HG03280 (cell line): ENCODE measurements around the gene WDR33.

ENCODE experiments used
- ATAC-seq: cut with Tn5 transposase; IDR thresholded peaks from one replicate; pipeline ENCODE4 v1.9.1; 2021; ENCODE audit warnings: mild to moderate bottlenecking, moderate library complexity; ENCODE audit not compliant: unreplicated experiment

The WDR33 gene

DNA sequence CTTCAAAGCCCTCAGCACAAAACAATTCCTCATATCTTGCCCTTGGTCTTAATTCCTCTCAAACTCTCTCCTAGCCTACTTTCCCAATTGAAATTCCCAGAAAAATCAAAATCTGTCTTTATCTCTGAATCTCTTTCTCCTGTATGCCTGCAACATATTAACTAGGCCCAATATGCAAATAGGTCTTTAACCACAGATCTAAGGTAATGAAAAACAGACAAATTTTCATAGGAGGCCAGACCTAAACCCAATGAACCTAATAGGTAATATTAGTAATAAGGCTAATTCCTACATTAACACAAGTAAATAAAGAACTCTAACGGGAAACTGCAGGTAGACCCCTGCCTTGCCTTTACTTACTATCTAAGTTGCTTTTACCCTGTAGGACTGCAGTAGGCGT is 41.4 kb downstream of the WDR33 start:
- no peak for ATAC-seq

DNA sequence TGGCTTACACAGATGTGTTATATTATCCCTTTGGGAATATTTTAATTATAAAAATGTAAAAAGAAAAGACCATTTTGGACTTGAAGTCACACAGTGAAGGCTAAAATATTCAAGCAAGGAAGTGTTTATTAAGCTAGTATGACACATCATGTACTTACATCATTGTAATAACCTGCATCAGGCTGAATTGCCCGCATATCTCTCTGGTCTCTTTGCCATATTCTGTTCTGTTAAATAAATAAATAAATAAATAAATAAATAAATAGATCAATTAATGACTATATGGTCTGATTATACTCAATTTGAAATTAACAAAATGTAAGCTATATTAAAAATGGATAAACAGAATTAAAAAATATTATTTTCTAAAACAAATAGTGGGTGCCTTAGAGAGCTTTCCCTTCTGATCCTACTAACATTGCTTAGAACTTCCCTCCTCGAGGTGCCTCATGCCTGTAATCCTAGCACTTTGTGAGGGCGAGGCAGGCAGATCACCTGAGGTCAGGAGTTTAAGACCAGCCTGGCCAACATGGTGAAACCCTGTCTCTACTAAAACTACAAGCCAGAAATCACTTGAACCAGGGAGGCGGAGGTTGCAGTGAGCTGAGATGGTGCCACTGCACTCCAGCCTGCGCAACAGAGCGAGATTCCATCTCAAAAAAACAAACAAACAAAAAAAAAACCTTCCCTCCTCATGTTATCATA is 42.0 kb downstream of the WDR33 start:
- no peak for ATAC-seq

DNA sequence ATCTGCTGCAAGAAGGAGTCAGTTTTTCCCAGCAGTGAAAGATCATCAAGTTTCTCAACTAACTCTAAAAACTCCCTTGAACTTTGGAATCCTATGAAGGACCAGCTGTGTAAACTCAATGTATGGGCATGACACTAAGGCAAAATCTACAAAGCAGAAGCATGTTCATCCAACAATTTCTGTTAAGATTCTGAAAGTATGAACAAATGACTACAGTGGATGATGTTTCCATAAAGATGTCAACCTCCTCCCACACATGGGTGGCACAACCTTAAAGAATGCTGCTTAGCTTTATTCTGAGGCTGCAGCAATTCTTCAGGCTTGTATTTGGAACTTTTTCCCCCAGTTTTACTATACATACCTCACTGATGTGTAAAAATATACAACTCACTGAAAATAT is 47.2 kb downstream of the WDR33 start:
- no peak for ATAC-seq

DNA sequence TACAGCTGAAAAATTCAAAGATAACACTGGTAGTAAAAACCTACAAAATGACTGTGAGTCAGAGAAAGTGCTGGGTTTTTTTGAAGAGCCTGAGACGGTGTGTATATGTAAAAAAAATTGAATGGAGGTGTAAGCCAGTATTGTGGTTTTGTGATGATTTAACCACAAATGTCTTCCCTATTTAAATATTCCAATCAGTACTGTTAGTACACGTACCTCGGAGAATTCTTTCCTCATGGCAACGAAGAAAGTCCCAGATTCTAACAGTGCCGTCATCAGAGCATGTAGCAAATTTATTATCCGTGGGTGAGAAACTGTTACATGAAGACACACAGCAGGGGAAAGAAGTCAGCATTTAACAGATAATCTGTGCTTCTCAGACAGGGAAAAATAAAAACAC is 48.1 kb downstream of the WDR33 start:
- no peak for ATAC-seq

DNA sequence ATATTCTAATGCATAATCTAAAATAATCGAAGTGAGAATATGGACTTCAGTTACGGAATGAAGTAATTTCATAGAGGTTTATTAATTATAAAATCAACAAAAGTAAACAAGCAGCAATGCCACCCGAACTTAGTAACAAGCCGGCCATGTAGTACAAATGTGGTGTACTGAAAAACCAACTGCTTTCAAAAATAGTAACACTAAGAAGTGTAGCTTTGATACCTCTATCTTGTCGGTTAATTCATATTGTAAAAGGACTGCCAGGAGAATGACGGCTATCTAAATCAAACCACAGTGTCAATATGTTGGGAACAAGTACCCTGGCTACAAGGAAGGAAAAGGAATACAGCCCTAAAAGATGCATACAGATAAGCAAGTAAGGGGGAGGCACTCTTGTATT is 48.5 kb downstream of the WDR33 start:
- no peak for ATAC-seq

DNA sequence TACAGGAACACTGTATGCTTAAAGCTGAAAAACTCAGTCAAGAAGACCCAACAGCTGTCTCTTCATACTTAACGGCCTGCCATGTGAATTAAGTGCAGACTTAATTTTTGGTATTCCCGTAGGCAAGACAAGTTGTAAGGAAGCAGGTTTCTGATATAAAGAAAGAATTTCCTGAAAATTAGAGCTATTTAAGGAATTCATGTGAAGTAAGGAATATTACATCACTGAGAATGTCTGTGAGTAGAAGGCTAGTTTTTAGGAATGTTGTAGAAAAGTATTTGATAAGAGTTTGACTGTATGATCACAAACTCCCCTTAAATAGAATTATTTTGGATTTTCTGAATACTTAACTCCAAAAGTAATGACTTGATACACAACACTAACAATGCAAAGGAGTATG is 51.0 kb downstream of the WDR33 start:
- ATAC-seq, result no peak

DNA sequence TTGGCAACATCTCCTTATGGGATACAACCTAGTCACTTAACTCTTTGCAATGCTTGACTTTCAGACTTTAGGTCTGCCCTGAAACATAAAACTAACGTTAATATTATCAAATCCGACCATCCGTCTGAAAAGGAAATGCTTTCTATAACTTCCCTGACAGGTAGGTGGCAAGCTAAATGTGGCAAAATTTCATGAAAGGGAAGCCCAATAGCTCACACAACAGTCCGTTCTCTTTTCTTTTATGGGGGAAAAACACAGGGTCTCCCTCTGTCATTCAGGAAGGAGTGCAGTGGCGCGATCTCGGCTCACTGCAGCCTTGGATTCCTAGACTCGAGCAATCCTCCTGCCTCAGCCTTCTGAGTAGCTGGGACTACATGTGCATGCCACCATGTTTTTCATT is 56.8 kb downstream of the WDR33 start:
- no peak for ATAC-seq

DNA sequence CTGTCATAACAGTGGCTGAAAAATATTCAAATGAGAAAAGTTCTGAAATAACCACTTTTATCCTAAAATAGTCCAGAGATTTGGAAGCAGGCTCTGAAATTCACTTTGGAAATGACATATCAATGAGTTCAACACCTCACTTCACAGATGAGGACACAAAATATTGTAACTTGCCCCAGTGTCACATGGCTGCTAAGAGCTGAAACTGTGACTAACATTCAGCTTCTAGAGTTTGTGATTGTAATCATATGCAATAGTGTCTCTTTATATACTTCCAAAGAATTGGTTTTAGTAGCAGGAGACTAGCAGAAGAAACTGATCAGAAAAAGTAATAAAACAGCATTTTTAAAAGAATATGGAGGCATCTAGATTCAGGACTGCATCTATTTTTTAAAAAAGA is 57.6 kb downstream of the WDR33 start:
- no peak for ATAC-seq

DNA sequence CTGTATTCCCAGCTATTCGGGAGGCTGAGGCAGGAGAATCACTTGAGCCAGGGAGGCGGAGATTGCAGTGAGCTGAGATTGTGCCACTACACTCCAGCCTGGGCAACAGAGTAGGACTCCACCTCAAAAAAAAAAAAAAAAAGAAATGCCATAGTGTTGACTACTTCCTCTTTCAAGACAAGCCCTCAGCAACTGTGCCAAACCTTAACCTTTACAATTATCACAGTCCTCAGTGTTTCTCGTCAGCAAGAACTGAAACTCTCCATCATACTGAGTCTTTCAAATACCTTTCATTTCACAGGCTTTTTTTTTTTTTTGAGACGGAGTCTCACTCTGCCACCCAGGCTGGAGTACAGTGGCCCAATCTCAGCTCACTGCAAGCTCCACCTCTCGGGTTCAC is 61.4 kb downstream of the WDR33 start:
- ATAC-seq, result peak; percentile 99

DNA sequence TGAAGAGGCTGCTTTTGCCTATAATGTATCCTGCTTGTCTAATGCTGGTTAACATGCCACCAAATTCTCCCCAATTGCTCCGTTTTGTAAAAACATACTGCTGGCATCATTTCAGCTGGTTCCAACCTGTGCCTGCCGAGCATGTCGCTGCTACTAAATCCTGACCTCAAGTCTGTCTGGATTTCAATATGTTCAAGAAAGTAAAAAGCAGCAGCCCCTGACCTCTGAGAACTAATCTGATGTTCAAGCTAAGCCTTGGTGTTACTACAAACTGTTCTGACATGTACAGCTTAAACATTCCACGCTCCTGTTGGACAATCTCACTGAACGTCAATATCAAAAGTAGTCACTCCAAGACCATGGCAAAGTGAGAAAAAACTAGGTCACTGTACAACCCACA is 63.4 kb downstream of the WDR33 start:
- ATAC-seq, result no peak

DNA sequence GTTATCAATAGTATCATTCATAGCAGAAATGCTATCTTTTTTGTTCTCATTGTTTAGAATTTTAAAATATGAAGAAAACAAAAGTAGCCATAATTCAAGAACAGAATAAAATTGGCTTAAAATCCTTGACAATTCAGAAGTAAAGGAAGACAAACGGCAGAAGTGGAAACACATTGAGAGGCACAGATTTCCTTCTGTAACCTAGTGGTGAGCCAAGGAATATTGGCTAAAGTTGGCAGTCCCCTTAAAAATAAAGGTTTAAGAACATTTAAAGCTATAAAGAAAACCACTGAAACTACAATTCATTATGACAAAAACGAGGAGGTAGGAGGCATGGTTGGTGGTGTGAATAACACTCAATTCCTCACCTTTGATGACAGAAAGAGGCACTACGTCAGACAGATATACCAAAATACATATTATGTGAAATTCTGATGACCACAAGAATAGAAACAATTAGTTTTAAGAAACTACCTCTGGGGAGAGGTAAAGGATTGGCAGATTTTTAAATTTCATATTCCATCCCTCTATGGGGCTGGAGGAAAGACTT is 67.4 kb downstream of the WDR33 start:
- peak; percentile 57 for ATAC-seq

DNA sequence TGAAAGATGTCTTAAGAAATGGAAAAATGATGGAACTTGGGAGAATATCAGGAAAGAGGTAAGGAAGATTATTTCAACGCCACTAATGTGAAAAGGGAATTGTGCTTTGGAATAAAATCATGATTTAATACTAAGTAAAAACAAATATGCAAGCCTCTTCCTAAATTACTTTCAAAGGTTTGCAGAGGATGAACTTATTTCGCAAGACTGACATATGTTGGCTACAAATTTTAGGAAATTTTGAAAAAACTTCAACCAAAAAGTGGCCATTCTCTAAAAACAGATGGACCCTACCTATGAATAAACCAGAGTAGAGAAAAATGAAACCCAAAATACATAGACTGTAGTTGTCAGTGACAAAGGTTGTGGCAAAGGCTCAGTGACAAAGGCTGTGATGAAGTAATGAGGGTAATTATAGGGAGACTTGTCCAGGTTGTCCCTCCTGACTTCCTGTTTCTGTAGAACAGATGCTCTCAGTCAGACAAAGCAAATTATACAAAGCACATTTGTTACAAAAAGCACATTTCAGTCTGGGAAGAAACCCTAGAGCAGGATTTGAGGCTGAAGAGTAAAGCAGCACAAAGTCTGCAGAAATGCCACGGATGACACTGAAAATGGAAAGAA is 70.2 kb downstream of the WDR33 start:
- ATAC-seq, result no peak

DNA sequence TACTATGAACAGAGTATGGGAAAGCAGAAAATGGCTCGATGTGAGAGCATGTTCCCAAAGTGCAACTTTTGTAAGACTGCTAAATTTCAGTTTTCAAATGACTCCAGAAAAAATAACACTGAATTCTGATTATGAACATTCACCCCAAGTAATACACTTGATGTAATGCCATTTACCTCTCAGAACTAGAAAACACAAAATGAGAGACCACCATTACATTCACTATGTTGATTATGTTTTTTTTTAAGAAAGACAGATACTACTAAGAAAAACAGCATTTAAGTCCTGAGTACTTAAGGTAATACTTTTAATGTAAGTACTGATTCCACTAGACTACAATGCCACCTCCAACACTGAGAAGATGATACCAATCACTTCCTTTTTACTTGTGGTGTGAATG is 71.2 kb downstream of the WDR33 start:
- ATAC-seq, result no peak

DNA sequence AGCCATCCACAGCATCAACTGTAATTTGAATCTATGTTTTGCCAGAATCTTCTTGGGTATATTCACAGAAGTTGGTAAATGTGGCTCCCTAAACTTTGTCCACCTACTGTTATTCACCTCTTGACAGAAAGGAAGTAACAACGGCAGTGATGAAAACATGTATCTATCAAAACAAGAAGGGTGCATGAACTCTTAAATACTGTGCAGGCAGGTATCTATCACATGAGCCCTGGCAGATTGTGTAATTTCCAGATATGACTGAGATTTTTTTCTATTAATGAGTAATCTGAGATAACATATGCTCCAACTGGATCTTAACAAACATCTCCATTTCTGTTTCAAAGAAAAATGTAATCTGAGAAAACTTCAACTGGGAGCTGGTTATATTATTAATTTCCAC is 73.1 kb downstream of the WDR33 start:
- ATAC-seq, result no peak

DNA sequence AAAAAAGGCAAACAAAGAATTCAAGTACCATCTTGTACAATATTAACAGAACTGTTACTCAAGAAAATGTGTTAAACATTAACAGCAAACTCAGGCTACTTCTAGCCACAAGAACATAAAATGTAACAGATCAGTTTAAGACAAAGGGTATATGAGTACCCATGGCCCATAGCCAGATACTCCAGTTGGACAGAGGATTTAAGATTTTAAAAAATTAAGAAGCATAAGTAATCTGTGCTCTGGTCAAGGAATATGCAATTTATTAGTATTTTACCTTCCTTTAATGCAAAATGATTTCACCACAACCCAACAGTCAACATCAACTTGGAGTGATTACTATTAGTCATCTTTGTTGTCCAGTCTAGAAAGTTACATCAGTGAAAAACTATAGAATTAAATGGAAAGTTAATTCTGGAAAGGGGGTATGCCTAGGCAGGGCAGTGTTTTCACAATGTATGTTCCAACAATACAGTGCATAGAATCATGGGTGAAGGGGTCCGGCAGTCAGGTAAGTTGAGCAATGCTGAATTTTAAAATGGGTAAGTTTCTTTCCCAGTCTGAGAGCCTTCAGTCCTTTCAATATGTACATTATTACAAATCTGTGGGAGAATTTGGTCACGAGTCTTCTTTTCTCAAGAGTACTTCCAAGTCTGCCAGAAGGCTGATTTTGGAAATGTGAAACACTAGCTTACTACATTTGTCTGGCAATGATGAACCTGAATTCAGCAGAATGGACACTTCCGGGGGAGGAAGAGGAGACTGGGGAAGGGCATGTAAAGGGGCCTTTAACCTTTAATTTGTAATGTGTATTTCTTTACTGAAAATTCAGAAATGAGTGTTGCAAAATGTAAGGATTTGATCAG is 75.2 kb downstream of the WDR33 start:
- ATAC-seq, result no peak

DNA sequence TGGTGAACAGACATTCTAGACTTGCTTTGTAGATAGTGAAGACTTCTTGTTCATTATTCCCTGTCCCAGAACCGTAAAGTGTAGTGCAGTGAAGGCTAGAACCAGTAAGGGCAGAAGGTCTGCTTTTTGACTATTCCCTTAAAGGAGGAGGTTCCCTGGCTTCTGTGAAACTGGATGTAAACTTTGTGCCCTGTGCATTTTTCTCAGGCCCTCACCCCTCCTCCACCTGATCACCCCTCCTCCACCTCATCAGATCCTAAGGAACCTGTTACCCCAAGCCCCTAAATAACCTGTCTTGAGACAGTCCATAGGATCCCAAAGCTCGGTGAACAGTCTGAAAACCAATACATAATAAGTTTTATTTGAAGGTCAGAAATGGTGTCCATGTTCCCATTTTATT is 75.9 kb downstream of the WDR33 start:
- ATAC-seq, result no peak

DNA sequence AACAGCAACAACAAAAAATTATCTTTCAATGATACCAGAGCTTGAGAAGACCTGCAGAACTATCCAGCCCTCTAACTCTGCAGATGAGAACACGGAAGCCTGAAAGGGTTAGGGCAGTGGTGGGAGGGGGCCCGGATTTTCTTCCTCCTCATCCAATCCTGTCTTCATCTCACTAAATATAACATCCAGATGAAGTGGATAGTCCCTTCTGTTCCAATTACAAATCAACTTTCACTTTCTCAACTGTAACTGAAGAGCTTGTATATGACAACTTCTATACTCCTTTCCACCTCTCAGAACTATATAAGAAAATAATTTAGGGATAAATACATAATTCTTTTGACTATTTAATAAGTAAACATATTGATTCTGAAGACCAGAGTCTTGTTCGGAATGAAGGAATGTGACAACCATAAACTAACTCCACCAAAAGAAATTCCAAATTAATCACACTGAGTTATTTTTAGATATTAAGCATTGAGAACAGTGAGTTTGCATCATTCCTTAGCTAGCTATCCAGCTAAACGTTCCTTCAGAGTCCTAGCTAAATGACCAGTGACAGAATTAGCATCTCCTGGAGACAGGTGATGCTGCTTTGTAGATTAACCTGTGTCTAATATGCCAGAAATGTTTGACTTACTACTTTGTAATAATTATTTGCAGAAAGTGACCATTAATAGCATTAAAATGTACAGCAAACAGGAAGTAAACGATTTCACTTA is 77.0 kb downstream of the WDR33 start:
- ATAC-seq, result no peak

DNA sequence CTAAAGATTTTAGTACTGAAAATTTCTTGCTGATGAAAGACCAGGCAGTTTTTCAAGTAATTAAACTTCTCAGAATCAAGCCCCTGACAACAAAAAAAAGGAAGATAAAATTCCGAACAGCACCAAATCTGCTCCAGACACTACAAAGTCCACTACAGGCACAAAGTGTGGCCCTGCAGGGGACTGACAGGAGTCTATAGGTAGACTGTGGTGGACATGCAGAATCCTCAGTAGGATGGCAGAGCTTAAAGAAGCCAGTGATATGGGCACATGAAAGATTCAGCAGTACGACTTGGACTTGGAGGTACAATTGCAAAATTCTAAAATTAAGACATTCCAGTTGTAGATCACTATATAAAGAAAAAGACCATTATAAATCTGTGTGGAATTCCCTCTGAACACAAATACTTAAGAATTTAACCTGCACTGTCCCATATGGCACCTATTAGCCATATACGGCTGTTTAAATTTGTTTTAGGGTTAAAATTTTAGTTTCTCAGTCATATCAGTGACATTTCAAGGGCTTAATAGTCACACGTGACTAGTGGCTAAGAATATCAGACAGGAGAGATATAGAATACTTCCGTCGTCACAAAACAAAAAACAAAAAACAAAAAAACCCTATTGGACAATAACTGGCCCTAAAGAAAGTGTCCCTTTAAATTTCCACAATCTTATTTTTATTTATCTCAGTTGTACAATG is 77.7 kb downstream of the WDR33 start:
- no peak for ATAC-seq

DNA sequence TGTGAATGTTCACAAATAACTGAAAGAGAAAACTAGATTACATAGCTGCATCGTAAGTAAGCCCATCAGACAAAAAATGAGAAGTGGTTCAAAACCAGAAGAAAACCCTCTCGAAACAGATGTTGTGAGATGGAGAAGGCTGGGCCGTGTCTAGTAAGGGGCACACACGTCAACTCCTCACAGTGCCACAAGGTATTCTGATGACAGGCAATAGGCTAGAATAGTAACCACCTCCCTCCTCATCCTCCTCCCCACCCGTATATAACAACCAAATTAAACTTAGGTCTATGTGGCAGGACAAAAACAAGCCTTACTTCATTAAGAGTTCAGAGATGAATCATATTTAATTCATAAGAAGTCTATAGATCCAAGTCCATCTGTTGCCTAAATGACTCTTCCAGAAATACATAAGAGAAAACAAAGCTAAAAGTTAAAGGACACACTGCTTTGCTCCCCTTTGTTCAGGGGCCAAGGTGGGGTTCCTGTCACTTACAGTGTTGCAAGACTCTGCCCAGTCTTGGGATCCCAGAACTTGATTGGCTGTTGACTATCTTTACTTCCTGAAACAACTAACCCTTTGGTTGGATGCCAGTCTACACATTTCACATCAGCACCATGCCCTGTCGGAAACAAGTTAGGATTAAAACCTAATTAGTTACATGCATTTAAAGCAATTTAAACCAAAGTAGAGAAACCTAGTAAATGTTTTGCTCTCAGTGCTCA is 84.7 kb downstream of the WDR33 start:
- no peak for ATAC-seq

DNA sequence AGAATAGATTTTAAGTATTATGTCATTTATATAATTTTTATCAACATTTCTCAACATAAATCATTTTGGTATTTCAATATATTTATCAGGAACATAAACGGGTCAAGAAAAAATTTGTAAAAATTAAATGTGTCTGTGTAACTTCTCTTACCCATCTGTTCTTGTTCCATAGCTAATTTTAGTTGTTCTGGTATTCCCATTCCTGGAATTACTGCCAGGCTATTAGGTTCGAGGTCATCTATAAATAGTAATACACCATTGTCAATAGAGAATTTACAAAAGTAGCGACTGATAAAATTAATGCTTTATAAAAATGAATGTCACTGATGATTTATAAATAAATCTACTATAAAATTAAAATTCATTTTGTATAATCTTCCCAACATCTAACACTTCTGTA is 88.2 kb downstream of the WDR33 start:
- ATAC-seq, result no peak
